GM10266 (cell line): Measurements from ENCODE around the gene ERBB2.

Experiments used
- DNase-seq: peaks from one replicate; pipeline ENCODE4 v3.0.0; 2012; ENCODE audit errors: extremely low spot score
- TF ChIP-seq, protein P1 (sequence below): IDR thresholded peaks from 2 replicates; pipeline ENCODE4 v1.5.1; 2012; ENCODE audit warnings: mild to moderate bottlenecking, low read depth; ENCODE audit not compliant: control insufficient read depth, insufficient read depth; ENCODE audit errors: missing control alignments

ERBB2 gene

DNA sequence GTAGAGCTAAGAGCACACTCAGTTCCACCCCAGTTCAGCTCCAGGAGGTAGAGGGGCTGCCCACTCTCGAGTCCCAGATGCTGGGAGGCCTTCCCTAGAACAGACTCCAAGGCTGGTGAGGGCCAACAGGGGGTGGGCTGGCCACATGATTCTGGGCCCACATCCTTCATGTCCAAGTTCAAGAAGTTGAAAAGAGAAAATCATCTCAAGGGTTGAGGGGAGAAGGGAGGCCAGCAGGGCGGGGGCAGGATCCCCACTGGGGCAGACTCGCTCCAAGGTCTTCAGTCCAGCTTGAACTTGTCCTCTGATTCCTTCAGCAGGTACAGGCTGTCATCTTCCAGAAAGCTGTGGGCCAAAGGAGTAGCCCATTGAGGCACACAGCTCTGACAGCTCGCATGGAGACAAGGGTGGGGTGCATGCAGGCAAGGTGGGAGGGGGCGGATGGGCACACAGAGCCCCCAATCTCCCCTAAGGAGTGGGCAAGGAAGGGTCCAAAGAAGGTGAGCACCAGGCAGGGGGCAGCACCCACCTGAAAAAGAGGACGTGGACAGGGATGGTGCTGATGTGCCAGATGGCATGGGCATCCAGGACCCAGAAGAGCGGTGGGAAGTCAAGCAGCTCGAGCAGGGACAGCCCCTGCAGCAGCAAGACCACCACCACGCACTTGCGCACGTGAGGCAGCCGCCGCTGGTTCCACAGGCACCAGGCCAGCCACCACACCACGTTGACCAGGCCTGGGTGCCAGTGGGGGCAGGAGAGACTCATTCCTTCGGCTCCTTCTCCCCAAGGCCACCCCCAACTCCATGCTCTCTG lies 27.1 kb upstream of the ERBB2 start:
- DNase-seq = no peak
- TF ChIP-seq, protein P1, sequence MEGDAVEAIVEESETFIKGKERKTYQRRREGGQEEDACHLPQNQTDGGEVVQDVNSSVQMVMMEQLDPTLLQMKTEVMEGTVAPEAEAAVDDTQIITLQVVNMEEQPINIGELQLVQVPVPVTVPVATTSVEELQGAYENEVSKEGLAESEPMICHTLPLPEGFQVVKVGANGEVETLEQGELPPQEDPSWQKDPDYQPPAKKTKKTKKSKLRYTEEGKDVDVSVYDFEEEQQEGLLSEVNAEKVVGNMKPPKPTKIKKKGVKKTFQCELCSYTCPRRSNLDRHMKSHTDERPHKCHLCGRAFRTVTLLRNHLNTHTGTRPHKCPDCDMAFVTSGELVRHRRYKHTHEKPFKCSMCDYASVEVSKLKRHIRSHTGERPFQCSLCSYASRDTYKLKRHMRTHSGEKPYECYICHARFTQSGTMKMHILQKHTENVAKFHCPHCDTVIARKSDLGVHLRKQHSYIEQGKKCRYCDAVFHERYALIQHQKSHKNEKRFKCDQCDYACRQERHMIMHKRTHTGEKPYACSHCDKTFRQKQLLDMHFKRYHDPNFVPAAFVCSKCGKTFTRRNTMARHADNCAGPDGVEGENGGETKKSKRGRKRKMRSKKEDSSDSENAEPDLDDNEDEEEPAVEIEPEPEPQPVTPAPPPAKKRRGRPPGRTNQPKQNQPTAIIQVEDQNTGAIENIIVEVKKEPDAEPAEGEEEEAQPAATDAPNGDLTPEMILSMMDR = no peak

DNA sequence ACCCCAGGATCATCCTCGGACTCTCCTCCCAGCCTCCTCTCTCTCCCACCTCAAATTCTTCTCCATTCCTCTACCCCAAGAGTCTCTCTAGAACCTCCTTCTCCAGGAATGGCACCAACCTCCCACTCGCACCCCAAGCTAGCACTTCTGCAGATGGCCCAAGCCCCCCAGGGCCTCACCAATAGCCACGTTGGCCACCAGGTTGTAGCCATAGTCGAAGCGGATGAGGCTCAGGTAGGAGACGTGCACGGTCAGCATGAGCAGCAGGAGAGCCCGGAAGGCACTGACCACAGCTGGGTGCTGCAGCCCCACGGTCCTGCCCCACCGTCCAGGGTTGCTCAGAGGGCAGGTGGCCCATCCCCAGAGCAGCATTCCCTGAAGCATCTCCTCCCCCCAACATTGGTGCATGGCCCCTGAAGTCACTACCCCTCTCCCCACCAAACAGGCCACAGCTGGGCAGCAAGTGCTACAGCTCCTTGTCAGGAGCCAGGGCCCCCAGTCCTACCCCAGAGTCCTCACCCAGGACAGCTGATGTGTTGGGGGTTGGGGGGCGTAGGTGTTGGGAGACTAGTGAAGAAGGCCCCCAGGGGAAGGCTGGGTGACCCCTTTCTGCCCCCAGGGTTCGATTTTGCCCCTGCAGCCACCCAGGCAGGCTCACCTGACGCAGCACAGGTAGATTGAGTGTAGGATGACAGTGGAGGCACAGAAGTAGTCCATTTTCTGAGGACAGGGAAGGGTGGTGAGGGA lies 26.4 kb upstream of the ERBB2 start:
- TF ChIP-seq, protein P1 = no peak
- DNase-seq = no peak

DNA sequence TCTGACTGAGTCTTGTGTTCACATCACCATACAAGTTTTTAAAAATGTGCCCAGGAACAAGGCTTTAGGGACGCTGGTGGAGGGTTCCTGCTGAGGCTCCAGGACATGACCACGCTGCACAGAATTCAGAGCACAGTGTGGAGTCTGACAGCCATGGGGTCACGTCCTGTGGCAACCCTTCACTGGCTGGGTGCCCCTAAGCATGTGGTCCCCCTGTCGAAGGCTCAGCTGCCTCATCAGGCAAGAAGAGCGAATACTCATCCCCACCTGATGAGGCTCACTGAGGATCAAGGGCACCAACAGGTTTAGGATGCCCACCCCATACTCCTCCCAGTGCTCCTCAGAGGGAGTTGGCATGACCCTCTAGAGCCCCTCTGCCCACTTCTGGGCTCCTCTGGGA lies 25.7 kb upstream of the ERBB2 start:
- DNase-seq = no peak
- TF ChIP-seq, protein P1 = no peak

DNA sequence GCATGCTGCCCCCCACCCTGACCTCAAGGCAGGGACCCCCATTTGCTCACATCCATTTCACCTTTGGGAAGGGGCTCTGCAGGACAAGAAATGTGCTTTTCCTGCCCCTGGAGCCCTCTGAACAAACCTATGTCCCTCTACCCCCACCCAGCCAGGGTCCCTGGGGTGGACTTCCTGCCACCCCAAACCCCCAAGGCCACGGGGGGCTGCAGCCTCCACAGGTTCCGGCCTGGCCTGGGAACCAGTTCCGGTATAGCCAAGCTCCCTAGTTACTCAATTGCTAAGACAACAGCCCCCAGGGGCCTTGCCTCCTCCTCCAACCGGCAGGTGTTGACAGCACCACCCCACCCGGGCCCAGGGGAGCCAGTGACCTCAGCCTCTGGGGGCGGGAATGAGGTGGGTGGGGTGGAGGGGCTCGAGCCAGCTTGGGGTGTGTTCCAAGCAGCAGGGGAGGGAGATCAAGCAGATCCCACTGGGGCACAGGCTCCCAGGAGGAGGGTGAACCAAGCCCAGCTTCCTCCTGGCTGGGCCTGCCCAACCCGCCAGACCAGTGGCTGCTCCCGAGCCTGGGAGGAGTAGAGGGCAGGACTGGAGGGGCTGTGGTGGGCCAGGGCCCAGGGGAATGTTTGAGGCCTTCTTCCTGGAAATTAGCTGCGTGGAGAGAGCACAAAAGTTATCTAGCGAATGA lies 25.0 kb upstream of the ERBB2 start:
- TF ChIP-seq, protein P1 = no peak
- DNase-seq = no peak

DNA sequence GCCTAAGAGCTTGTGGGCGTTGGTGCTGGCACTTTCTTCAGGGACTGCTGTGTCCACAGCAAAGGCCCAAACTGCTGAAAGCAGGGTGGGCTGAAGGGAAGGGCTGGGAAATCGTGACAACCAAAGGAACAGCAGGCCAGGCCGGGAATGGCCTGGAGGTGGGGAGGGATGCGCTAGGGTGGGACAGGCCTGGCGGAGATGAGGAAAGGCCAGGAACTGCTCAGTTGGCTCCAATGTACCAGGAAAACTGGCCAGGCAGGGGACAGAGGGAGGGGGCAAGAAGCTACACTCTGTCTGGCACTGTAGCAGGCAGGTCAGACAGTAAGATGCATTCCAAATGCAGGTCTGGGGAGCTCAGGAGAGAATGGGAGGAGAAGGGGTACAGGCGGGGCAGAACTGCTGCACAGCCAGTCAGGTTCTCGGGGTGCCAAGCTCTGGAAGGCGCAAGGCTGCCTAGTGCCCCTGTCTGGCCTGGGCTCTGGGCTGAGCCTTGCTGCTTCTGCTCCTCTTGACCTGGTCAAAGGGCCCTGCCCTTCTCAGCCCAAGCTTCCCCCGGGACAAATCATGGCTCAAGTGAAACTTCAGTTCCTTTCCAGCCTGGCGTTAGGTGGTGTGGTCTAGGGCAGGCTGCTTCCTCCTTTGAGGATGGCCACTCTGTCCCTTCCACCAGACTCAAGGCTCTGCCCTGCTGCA lies 24.3 kb upstream of the ERBB2 start:
- TF ChIP-seq, protein P1 = no peak
- DNase-seq = no peak

DNA sequence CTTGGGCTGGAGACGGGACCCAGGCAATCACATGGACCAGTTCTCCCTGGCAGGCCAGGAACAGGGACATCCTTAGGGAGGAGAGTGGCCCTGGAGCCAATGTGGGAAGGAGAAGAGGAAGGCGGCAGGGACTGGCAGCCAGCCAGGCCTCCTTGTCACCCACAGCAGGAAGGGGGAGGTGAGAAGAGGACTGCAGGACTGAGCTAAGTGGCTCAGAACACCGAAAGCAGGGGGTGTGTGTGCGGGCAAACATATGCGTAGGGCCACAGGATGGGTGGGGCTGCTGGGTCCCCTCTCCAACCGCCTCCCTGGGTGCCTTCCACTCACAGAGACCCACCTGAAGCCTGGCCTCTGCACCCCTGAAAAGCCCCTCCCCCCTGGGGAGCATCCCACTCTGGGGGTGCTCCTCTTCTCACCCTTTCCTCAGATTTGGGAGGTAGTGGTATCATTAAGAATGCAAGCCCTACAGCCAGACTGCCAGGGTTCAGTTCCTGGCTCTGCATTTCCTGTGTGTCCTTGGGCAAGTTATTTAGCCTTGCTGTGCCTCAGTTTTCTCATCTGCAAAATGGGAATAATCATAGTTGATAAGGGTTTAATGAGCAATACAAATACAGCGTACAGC lies 23.6 kb upstream of the ERBB2 start:
- peak; percentile 64 for DNase-seq
- TF ChIP-seq, protein P1 = no peak
